K562 (cell line): ENCODE measurements around the gene KCTD13. TPM values are rescaled to one million over a fixed set of nuclear protein-coding genes. Genes with fewer than 3 reads are reported as not detected.

Experiments
- MYC ChIP-seq, 2 experiments: fragments of 250-450 bp in 1 of 2; sonication (Bioruptor Pico) in 1 of 2; IDR thresholded peaks; 2 replicates each; pipeline versions ENCODE4 v1.5.1 to v1.6.1; 2012 to 2021; ENCODE audit warnings: low read depth in 2 of 2, borderline replicate concordance in 1 of 2, improper control_type of control experiment in 1 of 2, low read length in 1 of 2, mild to moderate bottlenecking in 1 of 2, moderate library complexity in 1 of 2
- PRMT5 ChIP-seq: sonication (generic); formaldehyde crosslinking; IDR thresholded peaks from 2 replicates; pipeline ENCODE4 v1.5.0; 2020; ENCODE audit warnings: missing genetic modification reagents
- ZFP36 ChIP-seq: fragments of 150-350 bp; IDR thresholded peaks from 2 replicates; pipeline ENCODE4 v1.6.1; 2018; ENCODE audit warnings: low read length, low read depth; ENCODE audit not compliant: partially characterized antibody
- ZNF23 ChIP-seq: fragments of 250-450 bp; sonication (Bioruptor Pico); IDR thresholded peaks from 2 replicates; pipeline ENCODE4 v1.4.0; 2020; ENCODE audit warnings: mild to moderate bottlenecking
- ZNF408 ChIP-seq: fragments of 250-450 bp; sonication (Bioruptor Pico); IDR thresholded peaks from 2 replicates; pipeline ENCODE4 v1.4.0; 2020; ENCODE audit warnings: low read depth, mild to moderate bottlenecking, moderate library complexity
- polyA plus RNA-seq, 8 experiments: library from polyadenylated mRNA; depleted of rRNA in 4 of 8; stranded (reverse) in 5 of 8; unstranded in 3 of 8; fragments of >200 nt; fragmentation: Nextera tagmentation in 2 of 8; fragmentation: Illumina TruSeq in 1 of 8; extraction: Ambion mirVana in 2 of 8; extraction: Trizol in 1 of 8; gene quantifications; 2 replicates each; pipeline versions ENCODE4 v1.2.1 to v1.2.3, GENCODE V29; 2011 to 2014; ENCODE audit warnings: inconsistent platforms in 1 of 8, missing spikeins in 1 of 8
- total RNA-seq, 7 experiments: library from RNA; depleted of rRNA in 6 of 7; stranded (reverse); fragments of >200 nt in 6 of 7; fragmentation: Illumina TruSeq in 2 of 7; extraction: Trizol in 2 of 7; gene quantifications; 2 replicates each; pipeline versions ENCODE4 v1.2.1 to v1.2.3, GENCODE V29; 2011 to 2021; ENCODE audit warnings: low replicate concordance in 1 of 7
- TF ChIP-seq, protein P1 (sequence below): sonication (generic); formaldehyde crosslinking; IDR thresholded peaks from 2 replicates; pipeline ENCODE4 v1.8.0; 2022; ENCODE audit warnings: mild to moderate bottlenecking, missing genetic modification reagents
- TF ChIP-seq, protein P2 (sequence below): fragments of 250-450 bp; sonication (Bioruptor Pico); IDR thresholded peaks from 2 replicates; pipeline ENCODE4 v1.9.0; 2021; ENCODE audit warnings: mild to moderate bottlenecking, inconsistent platforms
- TF ChIP-seq, protein P3 (sequence below): fragments of 200-600 bp; sonication (generic); IDR thresholded peaks from one replicate; pipeline ENCODE4 v1.6.1; 2012; ENCODE audit warnings: mild to moderate bottlenecking, low read depth, low read length, inconsistent platforms

KCTD13 gene
- total and polyA plus RNA-seq, 9 of the 15 experiments (the other 6 are each of a cell fraction or from before 2014, with no cell fraction given), result 1.0 to 20.6 (median 9.8) TPM

GRCh38 chr16:29962344-29962994 is 36.4 kb upstream of the KCTD13 start (continued):
- no peak for TF ChIP-seq ZNF408 (CRISPR knock-in tag)
- TF ChIP-seq, protein P1, sequence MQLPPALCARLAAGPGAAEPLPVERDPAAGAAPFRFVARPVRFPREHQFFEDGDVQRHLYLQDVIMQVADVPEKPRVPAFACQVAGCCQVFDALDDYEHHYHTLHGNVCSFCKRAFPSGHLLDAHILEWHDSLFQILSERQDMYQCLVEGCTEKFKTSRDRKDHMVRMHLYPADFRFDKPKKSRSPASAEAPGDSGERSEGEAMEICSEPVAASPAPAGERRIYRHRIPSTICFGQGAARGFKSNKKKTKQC (CRISPR knock-in tag), result no peak
- TF ChIP-seq, protein P2, sequence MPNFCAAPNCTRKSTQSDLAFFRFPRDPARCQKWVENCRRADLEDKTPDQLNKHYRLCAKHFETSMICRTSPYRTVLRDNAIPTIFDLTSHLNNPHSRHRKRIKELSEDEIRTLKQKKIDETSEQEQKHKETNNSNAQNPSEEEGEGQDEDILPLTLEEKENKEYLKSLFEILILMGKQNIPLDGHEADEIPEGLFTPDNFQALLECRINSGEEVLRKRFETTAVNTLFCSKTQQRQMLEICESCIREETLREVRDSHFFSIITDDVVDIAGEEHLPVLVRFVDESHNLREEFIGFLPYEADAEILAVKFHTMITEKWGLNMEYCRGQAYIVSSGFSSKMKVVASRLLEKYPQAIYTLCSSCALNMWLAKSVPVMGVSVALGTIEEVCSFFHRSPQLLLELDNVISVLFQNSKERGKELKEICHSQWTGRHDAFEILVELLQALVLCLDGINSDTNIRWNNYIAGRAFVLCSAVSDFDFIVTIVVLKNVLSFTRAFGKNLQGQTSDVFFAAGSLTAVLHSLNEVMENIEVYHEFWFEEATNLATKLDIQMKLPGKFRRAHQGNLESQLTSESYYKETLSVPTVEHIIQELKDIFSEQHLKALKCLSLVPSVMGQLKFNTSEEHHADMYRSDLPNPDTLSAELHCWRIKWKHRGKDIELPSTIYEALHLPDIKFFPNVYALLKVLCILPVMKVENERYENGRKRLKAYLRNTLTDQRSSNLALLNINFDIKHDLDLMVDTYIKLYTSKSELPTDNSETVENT (CRISPR knock-in tag), result no peak
- TF ChIP-seq MYC (IDR thresholded peaks at IDR 0.05; ENCODE audit: low read depth, low read length), result no peak
- TF ChIP-seq MYC (CRISPR knock-in tag; IDR thresholded peaks at IDR 0.05; ENCODE audit: borderline replicate concordance, low read depth), result no peak
- TF ChIP-seq, protein P3, sequence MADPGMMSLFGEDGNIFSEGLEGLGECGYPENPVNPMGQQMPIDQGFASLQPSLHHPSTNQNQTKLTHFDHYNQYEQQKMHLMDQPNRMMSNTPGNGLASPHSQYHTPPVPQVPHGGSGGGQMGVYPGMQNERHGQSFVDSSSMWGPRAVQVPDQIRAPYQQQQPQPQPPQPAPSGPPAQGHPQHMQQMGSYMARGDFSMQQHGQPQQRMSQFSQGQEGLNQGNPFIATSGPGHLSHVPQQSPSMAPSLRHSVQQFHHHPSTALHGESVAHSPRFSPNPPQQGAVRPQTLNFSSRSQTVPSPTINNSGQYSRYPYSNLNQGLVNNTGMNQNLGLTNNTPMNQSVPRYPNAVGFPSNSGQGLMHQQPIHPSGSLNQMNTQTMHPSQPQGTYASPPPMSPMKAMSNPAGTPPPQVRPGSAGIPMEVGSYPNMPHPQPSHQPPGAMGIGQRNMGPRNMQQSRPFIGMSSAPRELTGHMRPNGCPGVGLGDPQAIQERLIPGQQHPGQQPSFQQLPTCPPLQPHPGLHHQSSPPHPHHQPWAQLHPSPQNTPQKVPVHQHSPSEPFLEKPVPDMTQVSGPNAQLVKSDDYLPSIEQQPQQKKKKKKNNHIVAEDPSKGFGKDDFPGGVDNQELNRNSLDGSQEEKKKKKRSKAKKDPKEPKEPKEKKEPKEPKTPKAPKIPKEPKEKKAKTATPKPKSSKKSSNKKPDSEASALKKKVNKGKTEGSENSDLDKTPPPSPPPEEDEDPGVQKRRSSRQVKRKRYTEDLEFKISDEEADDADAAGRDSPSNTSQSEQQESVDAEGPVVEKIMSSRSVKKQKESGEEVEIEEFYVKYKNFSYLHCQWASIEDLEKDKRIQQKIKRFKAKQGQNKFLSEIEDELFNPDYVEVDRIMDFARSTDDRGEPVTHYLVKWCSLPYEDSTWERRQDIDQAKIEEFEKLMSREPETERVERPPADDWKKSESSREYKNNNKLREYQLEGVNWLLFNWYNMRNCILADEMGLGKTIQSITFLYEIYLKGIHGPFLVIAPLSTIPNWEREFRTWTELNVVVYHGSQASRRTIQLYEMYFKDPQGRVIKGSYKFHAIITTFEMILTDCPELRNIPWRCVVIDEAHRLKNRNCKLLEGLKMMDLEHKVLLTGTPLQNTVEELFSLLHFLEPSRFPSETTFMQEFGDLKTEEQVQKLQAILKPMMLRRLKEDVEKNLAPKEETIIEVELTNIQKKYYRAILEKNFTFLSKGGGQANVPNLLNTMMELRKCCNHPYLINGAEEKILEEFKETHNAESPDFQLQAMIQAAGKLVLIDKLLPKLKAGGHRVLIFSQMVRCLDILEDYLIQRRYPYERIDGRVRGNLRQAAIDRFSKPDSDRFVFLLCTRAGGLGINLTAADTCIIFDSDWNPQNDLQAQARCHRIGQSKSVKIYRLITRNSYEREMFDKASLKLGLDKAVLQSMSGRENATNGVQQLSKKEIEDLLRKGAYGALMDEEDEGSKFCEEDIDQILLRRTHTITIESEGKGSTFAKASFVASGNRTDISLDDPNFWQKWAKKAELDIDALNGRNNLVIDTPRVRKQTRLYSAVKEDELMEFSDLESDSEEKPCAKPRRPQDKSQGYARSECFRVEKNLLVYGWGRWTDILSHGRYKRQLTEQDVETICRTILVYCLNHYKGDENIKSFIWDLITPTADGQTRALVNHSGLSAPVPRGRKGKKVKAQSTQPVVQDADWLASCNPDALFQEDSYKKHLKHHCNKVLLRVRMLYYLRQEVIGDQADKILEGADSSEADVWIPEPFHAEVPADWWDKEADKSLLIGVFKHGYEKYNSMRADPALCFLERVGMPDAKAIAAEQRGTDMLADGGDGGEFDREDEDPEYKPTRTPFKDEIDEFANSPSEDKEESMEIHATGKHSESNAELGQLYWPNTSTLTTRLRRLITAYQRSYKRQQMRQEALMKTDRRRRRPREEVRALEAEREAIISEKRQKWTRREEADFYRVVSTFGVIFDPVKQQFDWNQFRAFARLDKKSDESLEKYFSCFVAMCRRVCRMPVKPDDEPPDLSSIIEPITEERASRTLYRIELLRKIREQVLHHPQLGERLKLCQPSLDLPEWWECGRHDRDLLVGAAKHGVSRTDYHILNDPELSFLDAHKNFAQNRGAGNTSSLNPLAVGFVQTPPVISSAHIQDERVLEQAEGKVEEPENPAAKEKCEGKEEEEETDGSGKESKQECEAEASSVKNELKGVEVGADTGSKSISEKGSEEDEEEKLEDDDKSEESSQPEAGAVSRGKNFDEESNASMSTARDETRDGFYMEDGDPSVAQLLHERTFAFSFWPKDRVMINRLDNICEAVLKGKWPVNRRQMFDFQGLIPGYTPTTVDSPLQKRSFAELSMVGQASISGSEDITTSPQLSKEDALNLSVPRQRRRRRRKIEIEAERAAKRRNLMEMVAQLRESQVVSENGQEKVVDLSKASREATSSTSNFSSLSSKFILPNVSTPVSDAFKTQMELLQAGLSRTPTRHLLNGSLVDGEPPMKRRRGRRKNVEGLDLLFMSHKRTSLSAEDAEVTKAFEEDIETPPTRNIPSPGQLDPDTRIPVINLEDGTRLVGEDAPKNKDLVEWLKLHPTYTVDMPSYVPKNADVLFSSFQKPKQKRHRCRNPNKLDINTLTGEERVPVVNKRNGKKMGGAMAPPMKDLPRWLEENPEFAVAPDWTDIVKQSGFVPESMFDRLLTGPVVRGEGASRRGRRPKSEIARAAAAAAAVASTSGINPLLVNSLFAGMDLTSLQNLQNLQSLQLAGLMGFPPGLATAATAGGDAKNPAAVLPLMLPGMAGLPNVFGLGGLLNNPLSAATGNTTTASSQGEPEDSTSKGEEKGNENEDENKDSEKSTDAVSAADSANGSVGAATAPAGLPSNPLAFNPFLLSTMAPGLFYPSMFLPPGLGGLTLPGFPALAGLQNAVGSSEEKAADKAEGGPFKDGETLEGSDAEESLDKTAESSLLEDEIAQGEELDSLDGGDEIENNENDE, result no peak
- TF ChIP-seq PRMT5 (CRISPR knock-in tag), result no peak
- no peak for TF ChIP-seq ZNF23 (CRISPR knock-in tag)
- TF ChIP-seq ZFP36, result peak; percentile 24
